K562 (cell line): Measurements from ENCODE around the gene CNOT10. TPM values are rescaled to one million over a fixed set of nuclear protein-coding genes. Genes with fewer than 3 reads are reported as not detected.
A peak's percentile ranks its signal among the peaks of the same experiment; 100 is the strongest.

Experiments
- ATAC-seq: fragments of 200-7000 bp; cut with Tn5 transposase; 3 replicates; pipeline ENCODE4 v1.9.1; 2020; ENCODE audit warnings: moderate library complexity
- BruUV-seq: library from RNA; stranded (reverse); fragments of 400-500 nt; replicated peaks from 2 replicates; lab custom pipeline; 2021; lab: Mats Ljungman, UMichigan
- CTCF ChIA-PET: fragments of 300-600 bp; formaldehyde crosslinking; extraction: SDS; loops from one replicate; lab custom pipeline; 2021; ENCODE audit warnings: low intra/inter-chr PET ratio; lab: Yijun Ruan, JAX
- POLR2A ChIA-PET: fragments of 300-600, 350-650 bp; sonication (Branson Sonifier 250); formaldehyde crosslinking; extraction: SDS; loops from one replicate; lab custom pipeline; 2021; ENCODE audit warnings: antibody characterized with exemption, inconsistent platforms; lab: Yijun Ruan, JAX
- DNase-seq, 4 experiments: peaks; one replicate each; pipeline versions ENCODE4 v3.0.0 to v3.0.0-alpha.2; 2011 to 2018; ENCODE audit warnings: low spot score in 3 of 4, mixed read lengths in 3 of 4; ENCODE audit errors: extremely low read depth in 1 of 4
- FAIRE-seq: peaks from 2 replicates; lab custom pipeline; 2011; peaks lifted over from hg19 to GRCh38; lab: Jason Lieb, UNC
- H2AFZ ChIP-seq: 2 replicates; pipeline ENCODE4 v1.6.0; 2011; ENCODE audit warnings: low read depth, low read length, control low read depth, inconsistent platforms
- H3K27ac ChIP-seq: fragments of 200-600 bp; 3 replicates; pipeline ENCODE4 v1.8.0; 2011; ENCODE audit warnings: low read depth, mild to moderate bottlenecking, control low read depth, inconsistent platforms, low read length, moderate library complexity, mixed read lengths; ENCODE audit errors: extremely low read depth
- H3K27me3 ChIP-seq, 2 experiments: fragments of 300-600 bp in 1 of 2; 2 replicates in 1 of 2; 3 replicates in 1 of 2; pipeline versions ENCODE4 v1.6.0 to v1.8.0; 2011; ENCODE audit warnings: inconsistent platforms in 2 of 2, low read length in 2 of 2, mild to moderate bottlenecking in 1 of 2, mixed read lengths in 1 of 2, moderate library complexity in 1 of 2; ENCODE audit not compliant: control insufficient read depth in 2 of 2, insufficient read depth in 2 of 2
- H3K36me3 ChIP-seq: fragments of 300-600 bp; 3 replicates; pipeline ENCODE4 v1.8.0; 2011; ENCODE audit warnings: mild to moderate bottlenecking, low read length, inconsistent platforms; ENCODE audit not compliant: control insufficient read depth, insufficient read depth
- H3K4me1 ChIP-seq, 2 experiments: fragments of 200-600 bp in 1 of 2; replicated peaks in 1 of 2; 2 replicates in 1 of 2; 3 replicates in 1 of 2; pipeline versions ENCODE4 v1.5.1 to v1.8.0; 2011; ENCODE audit warnings: inconsistent platforms in 2 of 2, low read length in 2 of 2, mild to moderate bottlenecking in 1 of 2, mixed read lengths in 1 of 2, moderate library complexity in 1 of 2; ENCODE audit not compliant: control insufficient read depth in 2 of 2, insufficient read depth in 2 of 2
- H3K4me2 ChIP-seq: 2 replicates; pipeline ENCODE4 v1.6.1; 2011; ENCODE audit warnings: low read length, control low read depth, inconsistent platforms, mixed read lengths; ENCODE audit not compliant: insufficient read depth
- H3K4me3 ChIP-seq: fragments of 200-600 bp; sonication (generic), shearing (Covaris generic); 2 replicates; pipeline ENCODE4 v1.5.1; 2016; ENCODE audit warnings: control low read depth, inconsistent platforms
- H3K79me2 ChIP-seq: fragments of 200-600 bp; 3 replicates; pipeline ENCODE4 v1.8.0; 2011; ENCODE audit warnings: low read length, inconsistent platforms; ENCODE audit not compliant: control insufficient read depth, insufficient read depth
- H3K9ac ChIP-seq, 2 experiments: 2 replicates each; pipeline versions ENCODE4 v1.6.0 to v1.6.1; 2011; ENCODE audit warnings: low read depth in 2 of 2, low read length in 2 of 2, control low read depth in 1 of 2, inconsistent platforms in 1 of 2, mild to moderate bottlenecking in 1 of 2, mixed read lengths in 1 of 2; ENCODE audit not compliant: insufficient read depth in 1 of 2
- H3K9me1 ChIP-seq: one replicate; pipeline ENCODE4 v1.6.0; 2011; ENCODE audit warnings: inconsistent platforms, mild to moderate bottlenecking, low read length, moderate library complexity; ENCODE audit not compliant: control insufficient read depth, insufficient read depth
- H3K9me3 ChIP-seq: replicated peaks from 2 replicates; pipeline ENCODE4 v1.5.1; 2011; ENCODE audit warnings: low read depth, low read length, inconsistent platforms; ENCODE audit not compliant: control insufficient read depth, insufficient read depth
- H4K20me1 ChIP-seq: replicated peaks from 2 replicates; pipeline ENCODE4 v1.6.1; 2011; ENCODE audit warnings: low read length, inconsistent platforms, mixed read lengths; ENCODE audit not compliant: control insufficient read depth, insufficient read depth
- C11orf30 ChIP-seq: fragments of 450-650 bp; IDR thresholded peaks from 2 replicates; pipeline ENCODE4 v1.6.1; 2016; ENCODE audit warnings: low read depth, mild to moderate bottlenecking
- CEBPB ChIP-seq: fragments of 450-650 bp; IDR thresholded peaks from 2 replicates; pipeline ENCODE4 v1.6.1; 2016; ENCODE audit warnings: missing genetic modification characterization, missing compliant biosample characterization
- FOSL1 ChIP-seq: fragments of 200-800 bp; sonication (Bioruptor generic); conservative IDR thresholded peaks from 2 replicates; pipeline ENCODE4 v1.6.1; 2016; ENCODE audit warnings: missing genetic modification characterization, missing compliant biosample characterization
- HDAC3 ChIP-seq: fragments of 450-650 bp; IDR thresholded peaks from 2 replicates; pipeline ENCODE4 v1.6.1; 2018; ENCODE audit warnings: borderline replicate concordance, mild to moderate bottlenecking, moderate library complexity; ENCODE audit not compliant: partially characterized antibody
- IRF9 ChIP-seq: fragments of 450-650 bp; IDR thresholded peaks from 2 replicates; pipeline ENCODE4 v1.6.1; 2016; ENCODE audit warnings: missing biosample characterization, missing genetic modification characterization
- JUNB ChIP-seq: fragments of 450-650 bp; formaldehyde crosslinking; conservative IDR thresholded peaks from 2 replicates; pipeline ENCODE4 v1.4.0; 2020; ENCODE audit warnings: mild to moderate bottlenecking
- MYBL2 ChIP-seq, 2 experiments: fragments of 450-650 bp in 1 of 2; sonication (generic) in 1 of 2; formaldehyde crosslinking in 1 of 2; IDR thresholded peaks; 2 replicates each; pipeline versions ENCODE4 v1.6.1 to v1.8.1; 2017 to 2022; ENCODE audit warnings: borderline replicate concordance in 1 of 2, inconsistent platforms in 1 of 2, low read depth in 1 of 2, mild to moderate bottlenecking in 1 of 2, missing genetic modification reagents in 1 of 2, moderate library complexity in 1 of 2
- RAD21 ChIP-seq, 2 experiments: fragments of 250-450 bp in 1 of 2; fragments of 450-650 bp in 1 of 2; sonication (Bioruptor Pico) in 1 of 2; formaldehyde crosslinking in 1 of 2; IDR thresholded peaks in 1 of 2; conservative IDR thresholded peaks in 1 of 2; 2 replicates each; pipeline versions ENCODE4 v1.4.0 to v1.8.0; 2020 to 2022; ENCODE audit warnings: mild to moderate bottlenecking in 2 of 2, moderate library complexity in 1 of 2
- RNF2 ChIP-seq: sonication (generic); IDR thresholded peaks from 2 replicates; pipeline ENCODE4 v1.6.1; 2016
- ZFX ChIP-seq: sonication (generic); formaldehyde crosslinking; IDR thresholded peaks from 2 replicates; pipeline ENCODE4 v1.8.0; 2022; ENCODE audit warnings: mild to moderate bottlenecking, missing genetic modification reagents, moderate library complexity
- ZNF644 ChIP-seq: fragments of 200-800 bp; sonication (Bioruptor generic); IDR thresholded peaks from 2 replicates; pipeline ENCODE4 v1.6.1; 2016; ENCODE audit warnings: low read depth, missing genetic modification characterization, missing compliant biosample characterization
- ZNF79 ChIP-seq: fragments of 250-450 bp; sonication (Bioruptor Pico); IDR thresholded peaks from 2 replicates; pipeline ENCODE4 v1.4.0; 2020; ENCODE audit warnings: low read depth, mild to moderate bottlenecking, moderate library complexity
- ZSCAN32 ChIP-seq: fragments of 450-650 bp; formaldehyde crosslinking; IDR thresholded peaks from 2 replicates; pipeline ENCODE4 v1.4.0; 2020; ENCODE audit warnings: mild to moderate bottlenecking, moderate library complexity
- WGBS: fragments of 100-300 bp; shearing (Covaris generic); methylation state at CpG from one replicate; pipeline ENCODE4 v1.1.6; 2016; ENCODE audit warnings: low coverage, mixed read lengths; ENCODE audit not compliant: insufficient coverage; ENCODE audit errors: missing lambda C conversion rate; 5-methylcytosine and 5-hydroxymethylcytosine counted together
- in situ Hi-C: fragments of 300-500 bp; cut with MboI; formaldehyde crosslinking; loops from 4 replicates; pipeline ENCODE4 v1.15.0; 2018; ENCODE audit warnings: inconsistent platforms, mixed read lengths
- intact Hi-C: fragments of 100-400 bp; cut with micrococcal nuclease; formaldehyde crosslinking; loops from 2 replicates; pipeline ENCODE4 v1.14.2; 2022
- polyA plus RNA-seq, 8 experiments: library from polyadenylated mRNA; depleted of rRNA in 4 of 8; stranded (reverse) in 5 of 8; unstranded in 3 of 8; fragments of >200 nt; fragmentation: Nextera tagmentation in 2 of 8; fragmentation: Illumina TruSeq in 1 of 8; extraction: Ambion mirVana in 2 of 8; extraction: Trizol in 1 of 8; gene quantifications; 2 replicates each; pipeline versions ENCODE4 v1.2.1 to v1.2.3, GENCODE V29; 2011 to 2014; ENCODE audit warnings: inconsistent platforms in 1 of 8, missing spikeins in 1 of 8
- total RNA-seq, 7 experiments: library from RNA; depleted of rRNA in 6 of 7; stranded (reverse); fragments of >200 nt in 6 of 7; fragmentation: Illumina TruSeq in 2 of 7; extraction: Trizol in 2 of 7; gene quantifications; 2 replicates each; pipeline versions ENCODE4 v1.2.1 to v1.2.3, GENCODE V29; 2011 to 2021; ENCODE audit warnings: low replicate concordance in 1 of 7
- TF ChIP-seq, protein P1 (sequence below): fragments of 250-450 bp; sonication (Bioruptor Pico); IDR thresholded peaks from 2 replicates; pipeline ENCODE4 v1.5.0; 2020; ENCODE audit warnings: mild to moderate bottlenecking, borderline replicate concordance
- TF ChIP-seq, protein P2 (sequence below): fragments of 450-650 bp; IDR thresholded peaks from 2 replicates; pipeline ENCODE4 v1.6.1; 2016; ENCODE audit warnings: antibody characterized with exemption

The CNOT10 gene
- total and polyA plus RNA-seq, 9 of the 15 experiments (the other 6 are each of a cell fraction or from before 2014, with no cell fraction given), result 35.7 to 114 (median 81.9) TPM

DNA sequence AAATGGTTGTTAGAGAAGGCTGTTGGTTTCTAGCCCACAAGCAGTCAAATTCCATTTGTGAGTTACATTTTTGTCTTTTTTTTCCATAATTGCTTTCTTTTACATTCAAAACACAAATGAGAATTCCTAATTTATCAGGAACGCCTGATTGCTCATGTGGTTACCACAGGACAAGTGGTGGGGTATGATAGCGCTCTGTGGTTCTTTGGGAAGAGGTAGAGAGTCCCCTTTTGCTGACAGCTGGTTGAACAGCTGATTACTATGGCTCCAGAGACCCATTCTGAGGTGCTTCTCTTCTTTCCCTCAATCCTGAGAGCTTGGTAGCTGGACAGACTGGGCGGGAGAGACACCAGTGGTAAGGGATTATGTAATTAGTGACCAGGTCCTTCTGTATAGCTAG is 24.4 kb downstream of the CNOT10 start (continued):
- TF ChIP-seq FOSL1 (tag) (peak; percentile 69), HDAC3 (peak; percentile 79), C11orf30 (no peak)

DNA sequence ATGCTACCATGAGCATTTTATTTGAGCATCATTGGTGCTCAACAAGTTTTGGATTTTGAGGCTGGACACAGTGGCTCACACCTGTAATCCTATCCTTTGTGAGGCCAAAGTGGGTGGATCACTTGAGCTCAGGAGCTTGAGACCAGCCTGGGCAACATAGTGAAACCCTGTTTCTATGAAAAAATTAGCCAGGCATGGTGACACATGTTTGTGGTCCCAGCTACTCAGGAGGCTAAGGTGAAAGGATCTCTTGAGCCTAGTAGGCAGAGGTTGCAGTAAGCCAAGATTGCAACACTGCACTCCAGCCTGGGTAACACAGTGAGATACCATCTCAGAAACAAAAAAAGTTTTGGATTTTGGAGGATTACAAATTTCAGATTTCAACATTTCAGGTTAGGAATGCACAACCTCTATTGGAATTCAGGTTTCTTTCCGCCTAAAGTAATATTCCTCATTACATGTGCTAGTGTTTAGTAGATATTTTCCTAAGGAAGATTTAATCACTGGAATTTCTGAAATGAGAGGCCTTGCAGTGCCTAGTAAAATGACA is 27.6 kb downstream of the CNOT10 start:
- no peaks in the 10 kb centered on the region for H3K27me3 ChIP-seq
- WGBS, result 95% methylated on average over 1 of the region's 1 CpG
- H3K27ac ChIP-seq, result no peak overlapping the region
- H3K79me2 ChIP-seq, result peaks cover 21% of the 10 kb centered on the region; the same call in 2 of the 3 replicates
- no peak overlapping the region for H2AFZ ChIP-seq
- no peak for FAIRE-seq
- H3K4me1 ChIP-seq, result peaks cover 15 to 20% of the 10 kb centered on the region in 2 experiments
- no peak overlapping the region for H3K4me2 ChIP-seq
- in situ Hi-C loops, result no loop called here
- BruUV-seq, result no TSS peak
- H4K20me1 ChIP-seq, result peaks cover 3% of the 10 kb centered on the region; the same call in 1 of the 2 replicates
- H3K9ac ChIP-seq, result no peak overlapping the region
- intact Hi-C loops, result no loop called here
- H3K9me1 ChIP-seq, result no peaks in the 10 kb centered on the region
- POLR2A ChIA-PET, result interaction anchor here (1.0 to 1.3 kb wide), 2 partner anchors 10 to 14 kb away, joined by 3 to 4 read pairs; no protein-coding TSS in a partner anchor
- peaks cover 87% of the 10 kb centered on the region for H3K36me3 ChIP-seq
- CTCF ChIA-PET, result no interaction called here
- no peak for DNase-seq
- H3K9me3 ChIP-seq, result no peaks in the 10 kb centered on the region
- no peak for ATAC-seq
- H3K4me3 ChIP-seq, result no peak overlapping the region
- TF ChIP-seq ZNF644 (tag) (no peak), ZNF79 (no peak), JUNB (CRISPR knock-in tag) (no peak), ZSCAN32 (no peak), IRF9 (no peak), RAD21 (CRISPR knock-in tag; conservative IDR thresholded peaks at IDR 0.05 in 1 of 2, IDR thresholded peaks at IDR 0.05 in 1 of 2) (0 out of 4 replicates have a peak, but pooled peaks of 1 of the 2 experiments have one; percentile 3), ZFX (CRISPR knock-in tag) (no peak), RNF2 (no peak), CEBPB (peak; percentile 63), MYBL2 (IDR thresholded peaks at IDR 0.05; ENCODE audit: low read depth) (no peak), MYBL2 (CRISPR knock-in tag; IDR thresholded peaks at IDR 0.05; ENCODE audit: borderline replicate concordance) (no peak)
- TF ChIP-seq, protein P1, sequence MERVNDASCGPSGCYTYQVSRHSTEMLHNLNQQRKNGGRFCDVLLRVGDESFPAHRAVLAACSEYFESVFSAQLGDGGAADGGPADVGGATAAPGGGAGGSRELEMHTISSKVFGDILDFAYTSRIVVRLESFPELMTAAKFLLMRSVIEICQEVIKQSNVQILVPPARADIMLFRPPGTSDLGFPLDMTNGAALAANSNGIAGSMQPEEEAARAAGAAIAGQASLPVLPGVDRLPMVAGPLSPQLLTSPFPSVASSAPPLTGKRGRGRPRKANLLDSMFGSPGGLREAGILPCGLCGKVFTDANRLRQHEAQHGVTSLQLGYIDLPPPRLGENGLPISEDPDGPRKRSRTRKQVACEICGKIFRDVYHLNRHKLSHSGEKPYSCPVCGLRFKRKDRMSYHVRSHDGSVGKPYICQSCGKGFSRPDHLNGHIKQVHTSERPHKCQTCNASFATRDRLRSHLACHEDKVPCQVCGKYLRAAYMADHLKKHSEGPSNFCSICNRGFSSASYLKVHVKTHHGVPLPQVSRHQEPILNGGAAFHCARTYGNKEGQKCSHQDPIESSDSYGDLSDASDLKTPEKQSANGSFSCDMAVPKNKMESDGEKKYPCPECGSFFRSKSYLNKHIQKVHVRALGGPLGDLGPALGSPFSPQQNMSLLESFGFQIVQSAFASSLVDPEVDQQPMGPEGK (CRISPR knock-in tag), result no peak
- TF ChIP-seq, protein P2, sequence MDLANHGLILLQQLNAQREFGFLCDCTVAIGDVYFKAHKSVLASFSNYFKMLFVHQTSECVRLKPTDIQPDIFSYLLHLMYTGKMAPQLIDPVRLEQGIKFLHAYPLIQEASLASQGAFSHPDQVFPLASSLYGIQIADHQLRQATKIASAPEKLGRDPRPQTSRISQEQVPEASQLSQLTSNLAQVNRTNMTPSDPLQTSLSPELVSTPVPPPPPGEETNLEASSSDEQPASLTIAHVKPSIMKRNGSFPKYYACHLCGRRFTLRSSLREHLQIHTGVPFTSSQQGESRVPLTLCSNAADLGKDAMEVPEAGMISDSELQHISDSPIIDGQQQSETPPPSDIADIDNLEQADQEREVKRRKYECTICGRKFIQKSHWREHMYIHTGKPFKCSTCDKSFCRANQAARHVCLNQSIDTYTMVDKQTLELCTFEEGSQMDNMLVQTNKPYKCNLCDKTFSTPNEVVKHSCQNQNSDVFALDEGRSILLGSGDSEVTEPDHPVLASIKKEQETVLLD, result no peak
